Measurements from ENCODE around the gene NPW.
"Not testable (repeated sequence)": the region's sequence is repeated elsewhere in the genome, so short reads cannot be mapped to it uniquely, and the experiment has no call there.

Gene NPW

GRCh38 chr16:2028620-2029220, 9.1 kb downstream of the NPW start:
- Histone ChIP-seq H3K27ac (ENCODE audit: insufficient read depth, low read length, poor library complexity, severe bottlenecking) (no peak overlapping the region), H3K4me1 (ENCODE audit: control insufficient read depth, insufficient read depth, low read length, poor library complexity, severe bottlenecking) (peaks cover 10% of the 10 kb centered on the region), H3K4me3 (ENCODE audit: insufficient read depth, low read depth, low read length, poor library complexity, severe bottlenecking) (no peak overlapping the region), H3K9me3 (ENCODE audit: control insufficient read depth, low read length) (no peaks in the 10 kb centered on the region), H3K36me3 (ENCODE audit: control insufficient read depth, insufficient read depth, low read length) (no peaks in the 10 kb centered on the region), H3K27me3 (replicated peaks; ENCODE audit: control insufficient read depth, insufficient read depth, low read length, poor library complexity, severe bottlenecking) (no peaks in the 10 kb centered on the region)
- no peak for DNase-seq

- Histone ChIP-seq H3K27ac (ENCODE audit: insufficient read depth, low read length, poor library complexity, severe bottlenecking) (no peak overlapping the region), H3K36me3 (ENCODE audit: control insufficient read depth, insufficient read depth, low read length) (no peaks in the 10 kb centered on the region), H3K4me3 (ENCODE audit: insufficient read depth, low read depth, low read length, poor library complexity, severe bottlenecking) (no peak overlapping the region), H3K27me3 (replicated peaks; ENCODE audit: control insufficient read depth, insufficient read depth, low read length, poor library complexity, severe bottlenecking) (no peaks in the 10 kb centered on the region), H3K4me1 (ENCODE audit: control insufficient read depth, insufficient read depth, low read length, poor library complexity, severe bottlenecking) (peaks cover 7% of the 10 kb centered on the region), H3K9me3 (ENCODE audit: control insufficient read depth, low read length) (no peaks in the 10 kb centered on the region)
- DNase-seq: no peak
Measured at GRCh38 chr16:2029350-2029749, 9.8 kb downstream of the NPW start.

GRCh38 chr16:2030036-2030435, 10.5 kb downstream of the NPW start:
- H3K27ac ChIP-seq (ENCODE audit: insufficient read depth, low read length, poor library complexity, severe bottlenecking): no peak overlapping the region
- H3K4me3 ChIP-seq (ENCODE audit: insufficient read depth, low read depth, low read length, poor library complexity, severe bottlenecking): no peak overlapping the region
- no peak for DNase-seq
- peaks cover 7% of the 10 kb centered on the region for H3K4me1 ChIP-seq (ENCODE audit: control insufficient read depth, insufficient read depth, low read length, poor library complexity, severe bottlenecking)
- H3K27me3 ChIP-seq (replicated peaks; ENCODE audit: control insufficient read depth, insufficient read depth, low read length, poor library complexity, severe bottlenecking): no peaks in the 10 kb centered on the region
- no peaks in the 10 kb centered on the region for H3K9me3 ChIP-seq (ENCODE audit: control insufficient read depth, low read length)
- no peaks in the 10 kb centered on the region for H3K36me3 ChIP-seq (ENCODE audit: control insufficient read depth, insufficient read depth, low read length)

GRCh38 chr16:2031081-2031577, 11.5 kb downstream of the NPW start:
- no peak overlapping the region for H3K4me3 ChIP-seq (ENCODE audit: insufficient read depth, low read depth, low read length, poor library complexity, severe bottlenecking)
- no peaks in the 10 kb centered on the region for H3K9me3 ChIP-seq (ENCODE audit: control insufficient read depth, low read length)
- H3K36me3 ChIP-seq (ENCODE audit: control insufficient read depth, insufficient read depth, low read length): no peaks in the 10 kb centered on the region
- H3K27ac ChIP-seq (ENCODE audit: insufficient read depth, low read length, poor library complexity, severe bottlenecking): no peak overlapping the region
- no peaks in the 10 kb centered on the region for H3K27me3 ChIP-seq (replicated peaks; ENCODE audit: control insufficient read depth, insufficient read depth, low read length, poor library complexity, severe bottlenecking)
- H3K4me1 ChIP-seq (ENCODE audit: control insufficient read depth, insufficient read depth, low read length, poor library complexity, severe bottlenecking): peaks cover 7% of the 10 kb centered on the region
- no peak for DNase-seq

GRCh38 chr16:2032285-2033056, 12.9 kb downstream of the NPW start:
- Histone ChIP-seq H3K27ac (ENCODE audit: insufficient read depth, low read length, poor library complexity, severe bottlenecking) (no peak overlapping the region), H3K27me3 (replicated peaks; ENCODE audit: control insufficient read depth, insufficient read depth, low read length, poor library complexity, severe bottlenecking) (no peaks in the 10 kb centered on the region), H3K36me3 (ENCODE audit: control insufficient read depth, insufficient read depth, low read length) (no peaks in the 10 kb centered on the region), H3K4me1 (ENCODE audit: control insufficient read depth, insufficient read depth, low read length, poor library complexity, severe bottlenecking) (peaks cover under 1% of the 10 kb centered on the region), H3K9me3 (ENCODE audit: control insufficient read depth, low read length) (no peaks in the 10 kb centered on the region), H3K4me3 (ENCODE audit: insufficient read depth, low read depth, low read length, poor library complexity, severe bottlenecking) (no peak overlapping the region)
- no peak for DNase-seq

- no peak overlapping the region for H3K4me3 ChIP-seq (ENCODE audit: insufficient read depth, low read depth, low read length, poor library complexity, severe bottlenecking)
- DNase-seq: no peak
- no peaks in the 10 kb centered on the region for H3K9me3 ChIP-seq (ENCODE audit: control insufficient read depth, low read length)
- no peak overlapping the region for H3K27ac ChIP-seq (ENCODE audit: insufficient read depth, low read length, poor library complexity, severe bottlenecking)
- no peaks in the 10 kb centered on the region for H3K27me3 ChIP-seq (replicated peaks; ENCODE audit: control insufficient read depth, insufficient read depth, low read length, poor library complexity, severe bottlenecking)
- H3K4me1 ChIP-seq (ENCODE audit: control insufficient read depth, insufficient read depth, low read length, poor library complexity, severe bottlenecking): no peaks in the 10 kb centered on the region
- no peaks in the 10 kb centered on the region for H3K36me3 ChIP-seq (ENCODE audit: control insufficient read depth, insufficient read depth, low read length)
Measured at GRCh38 chr16:2033057-2033908, 13.7 kb downstream of the NPW start.

- not testable (repeated sequence) for H3K27ac ChIP-seq (ENCODE audit: insufficient read depth, low read length, poor library complexity, severe bottlenecking); H3K4me3 ChIP-seq (ENCODE audit: insufficient read depth, low read depth, low read length, poor library complexity, severe bottlenecking); H3K27me3 ChIP-seq (replicated peaks; ENCODE audit: control insufficient read depth, insufficient read depth, low read length, poor library complexity, severe bottlenecking); H3K9me3 ChIP-seq (ENCODE audit: control insufficient read depth, low read length); H3K36me3 ChIP-seq (ENCODE audit: control insufficient read depth, insufficient read depth, low read length); H3K4me1 ChIP-seq (ENCODE audit: control insufficient read depth, insufficient read depth, low read length, poor library complexity, severe bottlenecking); DNase-seq
Measured at GRCh38 chr16:2033909-2034695, 14.5 kb downstream of the NPW start.

GRCh38 chr16:2034696-2035430, 15.3 kb downstream of the NPW start:
- Histone ChIP-seq H3K36me3 (ENCODE audit: control insufficient read depth, insufficient read depth, low read length) (no peaks in the 10 kb centered on the region), H3K9me3 (ENCODE audit: control insufficient read depth, low read length) (no peaks in the 10 kb centered on the region), H3K4me3 (ENCODE audit: insufficient read depth, low read depth, low read length, poor library complexity, severe bottlenecking) (no peak overlapping the region), H3K4me1 (ENCODE audit: control insufficient read depth, insufficient read depth, low read length, poor library complexity, severe bottlenecking) (no peaks in the 10 kb centered on the region), H3K27ac (ENCODE audit: insufficient read depth, low read length, poor library complexity, severe bottlenecking) (no peak overlapping the region), H3K27me3 (replicated peaks; ENCODE audit: control insufficient read depth, insufficient read depth, low read length, poor library complexity, severe bottlenecking) (no peaks in the 10 kb centered on the region)
- no peak for DNase-seq

All from effector memory CD4-positive, alpha-beta T cell (primary cell).